K562 (cell line): ENCODE results near the gene CCDC124. TPM values are rescaled to one million over a fixed set of nuclear protein-coding genes. Genes with fewer than 3 reads are reported as not detected.

Experiments
- ATF1 ChIP-seq, 2 experiments: fragments of 450-650 bp in 1 of 2; IDR thresholded peaks; 2 replicates each; pipeline ENCODE4 v1.6.1; 2016; ENCODE audit warnings: missing compliant biosample characterization in 1 of 2, missing genetic modification characterization in 1 of 2
- CC2D1A ChIP-seq: fragments of 450-650 bp; IDR thresholded peaks from 2 replicates; pipeline ENCODE4 v1.6.1; 2017; ENCODE audit warnings: mild to moderate bottlenecking
- HDAC3 ChIP-seq: fragments of 450-650 bp; IDR thresholded peaks from 2 replicates; pipeline ENCODE4 v1.6.1; 2018; ENCODE audit warnings: borderline replicate concordance, mild to moderate bottlenecking, moderate library complexity; ENCODE audit not compliant: partially characterized antibody
- HIVEP1 ChIP-seq: fragments of 250-450 bp; sonication (Bioruptor Pico); IDR thresholded peaks from 2 replicates; pipeline ENCODE4 v1.4.0; 2020; ENCODE audit warnings: mild to moderate bottlenecking
- MBD2 ChIP-seq: sonication (generic); IDR thresholded peaks from 2 replicates; pipeline ENCODE4 v1.6.1; 2016; ENCODE audit warnings: low read depth, borderline replicate concordance
- PHF8 ChIP-seq: fragments of 200-600 bp; sonication (generic); IDR thresholded peaks from 2 replicates; pipeline ENCODE4 v1.6.1; 2012; ENCODE audit warnings: mixed run types, mild to moderate bottlenecking, inconsistent platforms, low read length, moderate library complexity, borderline replicate concordance
- SMAD2 ChIP-seq: fragments of 150-350 bp; IDR thresholded peaks from 2 replicates; pipeline ENCODE4 v1.6.1; 2014; ENCODE audit warnings: low read depth, mild to moderate bottlenecking, low read length
- TCF7 ChIP-seq: sonication (generic); IDR thresholded peaks from 2 replicates; pipeline ENCODE4 v1.6.1; 2016; ENCODE audit warnings: antibody characterized with exemption, borderline replicate concordance
- ZBTB8A ChIP-seq: fragments of 450-650 bp; IDR thresholded peaks from 2 replicates; pipeline ENCODE4 v1.6.1; 2018; ENCODE audit warnings: mild to moderate bottlenecking, moderate library complexity; ENCODE audit not compliant: partially characterized antibody
- ZNF134 ChIP-seq: fragments of 250-450 bp; sonication (Bioruptor Pico); conservative IDR thresholded peaks from 2 replicates; pipeline ENCODE4 v1.4.0; 2020
- ZNF282 ChIP-seq: sonication (generic); formaldehyde crosslinking; IDR thresholded peaks from 2 replicates; pipeline ENCODE4 v1.8.1; 2023; ENCODE audit warnings: missing genetic modification reagents
- ZNF586 ChIP-seq: fragments of 450-650 bp; formaldehyde crosslinking; conservative IDR thresholded peaks from 2 replicates; pipeline ENCODE4 v1.4.0; 2020; ENCODE audit warnings: mild to moderate bottlenecking, moderate library complexity
- ZNF76 ChIP-seq: fragments of 250-450 bp; sonication (Bioruptor Pico); IDR thresholded peaks from 2 replicates; pipeline ENCODE4 v1.4.0; 2020; ENCODE audit warnings: mild to moderate bottlenecking, moderate library complexity, borderline replicate concordance
- ZNF778 ChIP-seq: fragments of 450-650 bp; formaldehyde crosslinking; IDR thresholded peaks from 2 replicates; pipeline ENCODE4 v1.4.0; 2020; ENCODE audit warnings: mild to moderate bottlenecking, moderate library complexity
- polyA plus RNA-seq, 8 experiments: library from polyadenylated mRNA; depleted of rRNA in 4 of 8; stranded (reverse) in 5 of 8; unstranded in 3 of 8; fragments of >200 nt; fragmentation: Nextera tagmentation in 2 of 8; fragmentation: Illumina TruSeq in 1 of 8; extraction: Ambion mirVana in 2 of 8; extraction: Trizol in 1 of 8; gene quantifications; 2 replicates each; pipeline versions ENCODE4 v1.2.1 to v1.2.3, GENCODE V29; 2011 to 2014; ENCODE audit warnings: inconsistent platforms in 1 of 8, missing spikeins in 1 of 8
- total RNA-seq, 7 experiments: library from RNA; depleted of rRNA in 6 of 7; stranded (reverse); fragments of >200 nt in 6 of 7; fragmentation: Illumina TruSeq in 2 of 7; extraction: Trizol in 2 of 7; gene quantifications; 2 replicates each; pipeline versions ENCODE4 v1.2.1 to v1.2.3, GENCODE V29; 2011 to 2021; ENCODE audit warnings: low replicate concordance in 1 of 7
- TF ChIP-seq, protein P1 (sequence below): fragments of 450-650 bp; formaldehyde crosslinking; IDR thresholded peaks from 2 replicates; pipeline ENCODE4 v1.4.0; 2020; ENCODE audit warnings: mild to moderate bottlenecking, moderate library complexity
- TF ChIP-seq, protein P2 (sequence below): fragments of 450-650 bp; IDR thresholded peaks from 2 replicates; pipeline ENCODE4 v1.6.1; 2018; ENCODE audit warnings: mild to moderate bottlenecking, low read depth; ENCODE audit not compliant: partially characterized antibody
- TF ChIP-seq, protein P3 (sequence below), 2 experiments: fragments of 200-800 bp in 1 of 2; sonication (Bioruptor generic) in 1 of 2; sonication (generic) in 1 of 2; formaldehyde crosslinking in 1 of 2; IDR thresholded peaks in 1 of 2; conservative IDR thresholded peaks in 1 of 2; 2 replicates each; pipeline versions ENCODE4 v1.5.0 to v1.6.1; 2016 to 2020; ENCODE audit warnings: missing compliant biosample characterization in 1 of 2, missing genetic modification characterization in 1 of 2, missing genetic modification reagents in 1 of 2
- TF ChIP-seq, protein P4 (sequence below): fragments of 450-650 bp; IDR thresholded peaks from 2 replicates; pipeline ENCODE4 v1.6.1; 2016; ENCODE audit warnings: low read depth, mild to moderate bottlenecking, moderate library complexity

Gene CCDC124
- total and polyA plus RNA-seq, 9 of the 15 experiments (the other 6 are each of a cell fraction or from before 2014, with no cell fraction given): 5.8 to 234 (median 40.1) TPM

DNA sequence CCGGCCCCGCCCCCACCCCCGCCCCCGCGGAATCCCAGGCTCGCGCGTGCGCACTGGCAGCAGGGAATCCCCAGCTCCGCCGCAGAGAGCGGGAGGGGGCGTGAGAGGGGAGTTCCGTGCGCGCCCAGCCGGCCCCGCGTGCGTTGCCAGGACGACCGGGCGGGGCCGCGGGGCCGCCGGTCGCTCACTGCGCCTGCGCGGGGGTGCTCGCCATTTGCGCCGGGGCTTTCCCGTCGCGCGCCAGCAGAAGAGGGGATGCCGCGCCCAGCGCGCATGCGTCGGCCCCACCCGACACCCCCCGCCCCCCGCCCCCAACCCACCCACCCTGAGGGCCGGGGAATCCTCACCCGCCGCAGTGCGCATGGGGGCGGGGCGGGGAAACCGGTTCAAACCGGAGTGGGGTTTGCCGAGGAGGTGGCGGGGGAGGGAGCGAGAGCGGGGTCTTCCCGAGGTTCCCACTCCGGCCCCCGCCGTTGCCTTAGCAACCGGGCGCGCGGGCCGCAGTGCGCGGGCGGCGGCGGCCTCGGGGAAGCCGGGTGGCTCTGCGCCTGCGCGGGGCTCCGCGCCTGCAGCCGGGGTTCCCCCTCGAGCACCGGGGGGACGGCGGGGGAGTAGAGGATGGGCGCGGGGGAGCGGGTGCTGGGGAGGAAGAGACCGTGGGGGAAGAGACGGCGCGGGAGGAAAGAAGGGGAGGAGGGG is 15.1 kb downstream of the CCDC124 start (continued):
- TF ChIP-seq, protein P1, sequence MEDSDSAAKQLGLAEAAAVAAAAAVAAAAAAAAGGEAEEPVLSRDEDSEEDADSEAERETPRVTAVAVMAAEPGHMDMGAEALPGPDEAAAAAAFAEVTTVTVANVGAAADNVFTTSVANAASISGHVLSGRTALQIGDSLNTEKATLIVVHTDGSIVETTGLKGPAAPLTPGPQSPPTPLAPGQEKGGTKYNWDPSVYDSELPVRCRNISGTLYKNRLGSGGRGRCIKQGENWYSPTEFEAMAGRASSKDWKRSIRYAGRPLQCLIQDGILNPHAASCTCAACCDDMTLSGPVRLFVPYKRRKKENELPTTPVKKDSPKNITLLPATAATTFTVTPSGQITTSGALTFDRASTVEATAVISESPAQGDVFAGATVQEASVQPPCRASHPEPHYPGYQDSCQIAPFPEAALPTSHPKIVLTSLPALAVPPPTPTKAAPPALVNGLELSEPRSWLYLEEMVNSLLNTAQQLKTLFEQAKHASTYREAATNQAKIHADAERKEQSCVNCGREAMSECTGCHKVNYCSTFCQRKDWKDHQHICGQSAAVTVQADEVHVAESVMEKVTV (CRISPR knock-in tag): no peak
- TF ChIP-seq, protein P2, sequence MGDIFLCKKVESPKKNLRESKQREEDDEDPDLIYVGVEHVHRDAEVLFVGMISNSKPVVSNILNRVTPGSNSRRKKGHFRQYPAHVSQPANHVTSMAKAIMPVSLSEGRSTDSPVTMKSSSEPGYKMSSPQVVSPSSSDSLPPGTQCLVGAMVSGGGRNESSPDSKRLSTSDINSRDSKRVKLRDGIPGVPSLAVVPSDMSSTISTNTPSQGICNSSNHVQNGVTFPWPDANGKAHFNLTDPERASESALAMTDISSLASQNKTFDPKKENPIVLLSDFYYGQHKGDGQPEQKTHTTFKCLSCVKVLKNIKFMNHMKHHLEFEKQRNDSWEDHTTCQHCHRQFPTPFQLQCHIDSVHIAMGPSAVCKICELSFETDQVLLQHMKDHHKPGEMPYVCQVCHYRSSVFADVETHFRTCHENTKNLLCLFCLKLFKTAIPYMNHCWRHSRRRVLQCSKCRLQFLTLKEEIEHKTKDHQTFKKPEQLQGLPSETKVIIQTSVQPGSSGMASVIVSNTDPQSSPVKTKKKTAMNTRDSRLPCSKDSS: no peak
- TF ChIP-seq ZNF282 (CRISPR knock-in tag) (no peak), ZNF778 (CRISPR knock-in tag) (no peak), HDAC3 (no peak), MBD2 (peak; percentile 4; the same call in 1 of the 2 replicates), ZNF586 (CRISPR knock-in tag) (no peak), ZNF76 (no peak), ZBTB8A (no peak), SMAD2 (no peak), HIVEP1 (CRISPR knock-in tag) (peak; percentile 99), ATF1 (CRISPR knock-in tag; IDR thresholded peaks at IDR 0.05) (no peak), ATF1 (tag; IDR thresholded peaks at IDR 0.05) (no peak), TCF7 (no peak), PHF8 (peak; percentile 7; the same call in 1 of the 2 replicates), ZNF134 (no peak), CC2D1A (no peak)
- TF ChIP-seq, protein P3, sequence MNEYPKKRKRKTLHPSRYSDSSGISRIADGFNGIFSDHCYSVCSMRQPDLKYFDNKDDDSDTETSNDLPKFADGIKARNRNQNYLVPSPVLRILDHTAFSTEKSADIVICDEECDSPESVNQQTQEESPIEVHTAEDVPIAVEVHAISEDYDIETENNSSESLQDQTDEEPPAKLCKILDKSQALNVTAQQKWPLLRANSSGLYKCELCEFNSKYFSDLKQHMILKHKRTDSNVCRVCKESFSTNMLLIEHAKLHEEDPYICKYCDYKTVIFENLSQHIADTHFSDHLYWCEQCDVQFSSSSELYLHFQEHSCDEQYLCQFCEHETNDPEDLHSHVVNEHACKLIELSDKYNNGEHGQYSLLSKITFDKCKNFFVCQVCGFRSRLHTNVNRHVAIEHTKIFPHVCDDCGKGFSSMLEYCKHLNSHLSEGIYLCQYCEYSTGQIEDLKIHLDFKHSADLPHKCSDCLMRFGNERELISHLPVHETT (CRISPR knock-in tag; conservative IDR thresholded peaks at IDR 0.05 in 1 of 2, IDR thresholded peaks at IDR 0.05 in 1 of 2): peak in 1 of 2 experiments; percentile 70; a peak in 2 of 4 replicates
- TF ChIP-seq, protein P4, sequence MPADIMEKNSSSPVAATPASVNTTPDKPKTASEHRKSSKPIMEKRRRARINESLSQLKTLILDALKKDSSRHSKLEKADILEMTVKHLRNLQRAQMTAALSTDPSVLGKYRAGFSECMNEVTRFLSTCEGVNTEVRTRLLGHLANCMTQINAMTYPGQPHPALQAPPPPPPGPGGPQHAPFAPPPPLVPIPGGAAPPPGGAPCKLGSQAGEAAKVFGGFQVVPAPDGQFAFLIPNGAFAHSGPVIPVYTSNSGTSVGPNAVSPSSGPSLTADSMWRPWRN: no peak
